ENCODE data around the gene STYXL2. TPM values are rescaled to one million over a fixed set of nuclear protein-coding genes. Genes with fewer than 3 reads are reported as not detected.

STYXL2 gene
- polyA plus RNA-seq, 1 donor (not counting 4 experiments of a cell fraction or from before 2014, with no cell fraction given) = not detected

- DNase-seq (ENCODE audit: low read depth, low spot score) (no peak), FAIRE-seq (no peak)
- Histone ChIP-seq H3K36me3 (ENCODE audit: control insufficient read depth in 2 of 2, extremely low read depth in 1 of 2, insufficient read depth in 2 of 2, low read length in 2 of 2) (no peaks in the 10 kb centered on the region), H3K4me2 (ENCODE audit: control insufficient read depth, extremely low read depth, insufficient read depth, low read depth, low read length) (no peak overlapping the region), H3K4me1 (ENCODE audit: control insufficient read depth, extremely low read depth, insufficient read depth, low read length) (no peaks in the 10 kb centered on the region), H3K4me3 (ENCODE audit: control insufficient read depth in 2 of 3, extremely low read depth in 1 of 3, insufficient read depth in 2 of 3, low read depth in 1 of 3, low read length in 3 of 3) (no peak overlapping the region), H3K79me2 (ENCODE audit: control insufficient read depth, insufficient read depth, low read length) (no peaks in the 10 kb centered on the region), H2AFZ (ENCODE audit: control insufficient read depth, low read length) (no peak overlapping the region), H3K27ac (ENCODE audit: control insufficient read depth, insufficient read depth, low read length) (no peak overlapping the region), H3K9me1 (ENCODE audit: control insufficient read depth, extremely low read depth, insufficient read depth, low read length) (no peaks in the 10 kb centered on the region), H3K27me3 (ENCODE audit: control insufficient read depth, extremely low read depth, insufficient read depth, low read length) (peaks cover 6% of the 10 kb centered on the region), H3K9ac (ENCODE audit: control insufficient read depth, extremely low read depth, insufficient read depth, low read length) (no peak overlapping the region), H3K9me3 (ENCODE audit: control insufficient read depth, low read depth, low read length) (no peaks in the 10 kb centered on the region), H4K20me1 (ENCODE audit: control insufficient read depth, extremely low read depth, insufficient read depth, low read length) (no peaks in the 10 kb centered on the region)
- dilution Hi-C loops (cut with MboI; ENCODE audit: extremely low pct_ligation_motif_present, low sequenced_read_pairs) = no loop called here
- TF ChIP-seq EZH2 (IDR thresholded peaks at IDR 0.05; ENCODE audit: low read length) (no peak), CTCF (optimal IDR thresholded peaks at IDR 0.05 in 1 of 3, IDR thresholded peaks at IDR 0.05 in 1 of 3, conservative IDR thresholded peaks at IDR 0.05 in 1 of 3; ENCODE audit: extremely low read depth in 1 of 3, insufficient read depth in 2 of 3, low read length in 3 of 3) (no peak)
Measured at GRCh38 chr1:167086768-167087167, 7.1 kb upstream of the STYXL2 start.

GRCh38 chr1:167088746-167089417 is 5.0 kb upstream of the STYXL2 start:
- DNase-seq (ENCODE audit: low read depth, low spot score) (no peak), FAIRE-seq (no peak)
- Histone ChIP-seq H2AFZ (ENCODE audit: control insufficient read depth, low read length) (no peak overlapping the region), H3K4me1 (ENCODE audit: control insufficient read depth, extremely low read depth, insufficient read depth, low read length) (no peaks in the 10 kb centered on the region), H3K79me2 (ENCODE audit: control insufficient read depth, insufficient read depth, low read length) (no peaks in the 10 kb centered on the region), H3K27ac (ENCODE audit: control insufficient read depth, insufficient read depth, low read length) (no peak overlapping the region), H3K27me3 (ENCODE audit: control insufficient read depth, extremely low read depth, insufficient read depth, low read length) (no peaks in the 10 kb centered on the region), H3K36me3 (ENCODE audit: control insufficient read depth in 2 of 2, extremely low read depth in 1 of 2, insufficient read depth in 2 of 2, low read length in 2 of 2) (no peaks in the 10 kb centered on the region), H4K20me1 (ENCODE audit: control insufficient read depth, extremely low read depth, insufficient read depth, low read length) (no peaks in the 10 kb centered on the region), H3K9me1 (ENCODE audit: control insufficient read depth, extremely low read depth, insufficient read depth, low read length) (no peaks in the 10 kb centered on the region), H3K4me3 (ENCODE audit: control insufficient read depth in 2 of 3, extremely low read depth in 1 of 3, insufficient read depth in 2 of 3, low read depth in 1 of 3, low read length in 3 of 3) (no peak overlapping the region), H3K9me3 (ENCODE audit: control insufficient read depth, low read depth, low read length) (no peaks in the 10 kb centered on the region), H3K4me2 (ENCODE audit: control insufficient read depth, extremely low read depth, insufficient read depth, low read depth, low read length) (no peak overlapping the region), H3K9ac (ENCODE audit: control insufficient read depth, extremely low read depth, insufficient read depth, low read length) (no peak overlapping the region)
- dilution Hi-C loops (cut with MboI; ENCODE audit: extremely low pct_ligation_motif_present, low sequenced_read_pairs) = no loop called here
- TF ChIP-seq EZH2 (IDR thresholded peaks at IDR 0.05; ENCODE audit: low read length) = no peak
- TF ChIP-seq CTCF (optimal IDR thresholded peaks at IDR 0.05 in 1 of 3, IDR thresholded peaks at IDR 0.05 in 1 of 3, conservative IDR thresholded peaks at IDR 0.05 in 1 of 3; ENCODE audit: extremely low read depth in 1 of 3, insufficient read depth in 2 of 3, low read length in 3 of 3) = no peak

Measured in keratinocyte (primary cell).